Psoas muscle (tissue), 8 donors: ENCODE data around the gene RABGAP1L. TPM values are rescaled to one million over a fixed set of nuclear protein-coding genes. Genes with fewer than 3 reads are reported as not detected.

Source experiments
- ATAC-seq, 4 donors: fragments of 200-7000 bp; cut with Tn5 transposase; one replicate each; pipeline ENCODE4 v1.9.1; 2020; ENCODE audit warnings: moderate library complexity in 3 of 4, mild to moderate bottlenecking in 2 of 4
- DNase-seq, 2 donors: peaks; one replicate each; pipeline ENCODE4 v3.0.0-alpha.2; 2020
- H3K27ac ChIP-seq: fragments of 200-600 bp; one replicate; pipeline ENCODE4 v1.8.0; 2022
- H3K27me3 ChIP-seq, 3 donors: fragments of 200-600 bp in 1 of 3; one replicate each; pipeline versions ENCODE4 v1.6.1 to v1.8.0; 2013 to 2022; ENCODE audit warnings: low read length in 2 of 3, mild to moderate bottlenecking in 2 of 3, moderate library complexity in 1 of 3; ENCODE audit not compliant: insufficient read depth in 3 of 3
- H3K36me3 ChIP-seq, 2 donors: fragments of 200-600 bp in 1 of 2; one replicate each; pipeline versions ENCODE4 v1.6.1 to v1.8.0; 2013 to 2022; ENCODE audit warnings: low read depth in 1 of 2, mild to moderate bottlenecking in 1 of 2, moderate library complexity in 1 of 2; ENCODE audit not compliant: insufficient read depth in 1 of 2
- H3K4me1 ChIP-seq: fragments of 200-600 bp; one replicate; pipeline ENCODE4 v1.8.0; 2022
- H3K4me3 ChIP-seq: fragments of 200-600 bp; one replicate; pipeline ENCODE4 v1.8.0; 2022; ENCODE audit warnings: mild to moderate bottlenecking
- H3K9me3 ChIP-seq: fragments of 200-600 bp; one replicate; pipeline ENCODE4 v1.8.0; 2022
- CTCF ChIP-seq: fragments of 200-600 bp; IDR thresholded peaks from one replicate; pipeline ENCODE4 v1.8.0; 2022; ENCODE audit warnings: antibody characterized with exemption
- WGBS, 3 donors: extraction: QIAGEN DNeasy Blood & Tissue Kit; methylation state at CpG; one replicate each; pipeline versions ENCODE4 v1.1.6 to v1.1.7; 2013; 5-methylcytosine and 5-hydroxymethylcytosine counted together
- intact Hi-C, 2 donors: fragments of 100-400 bp; cut with DNase I; formaldehyde crosslinking; loops; one replicate each; pipeline versions ENCODE4 v1.11.0 to v1.14.2; 2022
- polyA plus RNA-seq, 3 donors: library from polyadenylated mRNA; stranded (reverse); fragments of 200-250 nt; gene quantifications; one replicate each; pipeline ENCODE4 v1.2.3, GENCODE V29; 2013
- total RNA-seq, 4 donors: library from RNA; stranded (reverse); fragmentation: NEBNext Ultra II Directional in 2 of 4; extraction: Animal tissue kit (Norgen Biotek cat#: 25700) in 2 of 4; gene quantifications; one replicate each; pipeline versions ENCODE4 v1.2.1 to v1.2.4, GENCODE V29; 2021 to 2023
- donor health status: healthy with polysubstance abuse.
- donor health status: DM: no; HTN: no; CAD: no; lungs with moderate emphysema.
- donor health status: Bipolar disorder and iron deficiency.
- donor health status: healthy.
- donor health status: DM: yes; HTN: yes; CAD: no.
- donor health status: DM: no; HTN: no; CAD: no.
- donor health status: DM: no; HTN: no; CAD: no.
- donor health status: DM: yes; HTN: yes; CAD: no.

The RABGAP1L gene
- total and polyA plus RNA-seq, 7 donors, result 2.9 to 14.4 (median 8.7) TPM

GRCh38 chr1:174428033-174428432 is 268.7 kb downstream of the RABGAP1L start:
- TF ChIP-seq CTCF, result no peak
- no peak for DNase-seq
- H3K36me3 ChIP-seq, result no peaks in the 10 kb centered on the region
- intact Hi-C loops, result no loop called here
- H3K4me1 ChIP-seq, result no peaks in the 10 kb centered on the region
- no peaks in the 10 kb centered on the region for H3K27me3 ChIP-seq
- no peak overlapping the region for H3K27ac ChIP-seq
- ATAC-seq, result no peak
- WGBS, 3 donors, result 72 to 78% (median 74%) methylated on average over 3 of the region's 3 CpGs
- no peak overlapping the region for H3K4me3 ChIP-seq
- no peaks in the 10 kb centered on the region for H3K9me3 ChIP-seq

GRCh38 chr1:174428739-174429138 is 269.4 kb downstream of the RABGAP1L start:
- H3K9me3 ChIP-seq, result no peaks in the 10 kb centered on the region
- H3K4me3 ChIP-seq, result no peak overlapping the region
- no peak overlapping the region for H3K27ac ChIP-seq
- intact Hi-C loops, result no loop called here
- no peak for TF ChIP-seq CTCF
- ATAC-seq, result no peak
- DNase-seq, result no peak
- H3K4me1 ChIP-seq, result no peaks in the 10 kb centered on the region
- no peaks in the 10 kb centered on the region for H3K27me3 ChIP-seq
- H3K36me3 ChIP-seq, result no peaks in the 10 kb centered on the region

- no peaks in the 10 kb centered on the region for H3K9me3 ChIP-seq
- WGBS, 3 donors, result 91 to 95% (median 94%) methylated on average over 1 of the region's 1 CpG
Measured at GRCh38 chr1:174433451-174433850, 274.1 kb downstream of the RABGAP1L start.

GRCh38 chr1:174445351-174445750 is 286.0 kb downstream of the RABGAP1L start:
- Histone ChIP-seq H3K9me3 (no peaks in the 10 kb centered on the region), H3K27ac (no peak overlapping the region), H3K4me1 (no peaks in the 10 kb centered on the region), H3K4me3 (no peak overlapping the region), H3K36me3 (no peaks in the 10 kb centered on the region), H3K27me3 (no peaks in the 10 kb centered on the region)
- no peak for TF ChIP-seq CTCF
- intact Hi-C loops, result no loop called here
- ATAC-seq (no peak), DNase-seq (no peak)

More at GRCh38 chr1:174433451-174433850, 274.1 kb downstream of the RABGAP1L start:
- Histone ChIP-seq H3K4me1 (no peaks in the 10 kb centered on the region), H3K4me3 (no peak overlapping the region), H3K36me3 (no peaks in the 10 kb centered on the region), H3K27me3 (no peaks in the 10 kb centered on the region), H3K27ac (no peak overlapping the region)
- ATAC-seq, result no peak
- intact Hi-C loops, result no loop called here
- DNase-seq, result no peak
- TF ChIP-seq CTCF, result no peak

GRCh38 chr1:174445817-174446216 is 286.5 kb downstream of the RABGAP1L start:
- intact Hi-C loops, result no loop called here
- Histone ChIP-seq H3K27me3 (no peaks in the 10 kb centered on the region), H3K27ac (no peak overlapping the region), H3K9me3 (no peaks in the 10 kb centered on the region), H3K4me3 (no peak overlapping the region), H3K4me1 (no peaks in the 10 kb centered on the region), H3K36me3 (no peaks in the 10 kb centered on the region)
- DNase-seq (no peak), ATAC-seq (no peak)
- no peak for TF ChIP-seq CTCF
- 77 to 84% (median 79%) methylated on average over 6 of the region's 6 CpGs for WGBS, 3 donors
